GM18519 (cell line): Measurements from ENCODE around the gene ECE1.

Source experiments
- ATAC-seq: cut with Tn5 transposase; IDR thresholded peaks from one replicate; pipeline ENCODE4 v1.9.1; 2021; ENCODE audit warnings: mild to moderate bottlenecking, moderate library complexity; ENCODE audit not compliant: unreplicated experiment, low FRiP score

Gene ECE1

GRCh38 chr1:21257431-21258135 is 32.7 kb downstream of the ECE1 start:
- ATAC-seq = no peak

- no peak for ATAC-seq
Observed at GRCh38 chr1:21256776-21257175, 33.5 kb downstream of the ECE1 start.

GRCh38 chr1:21255943-21256320 is 34.3 kb downstream of the ECE1 start:
- ATAC-seq = no peak

- no peak for ATAC-seq
Observed at GRCh38 chr1:21255284-21255942, 34.9 kb downstream of the ECE1 start.

GRCh38 chr1:21254335-21254951 is 35.8 kb downstream of the ECE1 start:
- ATAC-seq = no peak

- no peak for ATAC-seq
Observed at GRCh38 chr1:21251773-21252471, 38.3 kb downstream of the ECE1 start.

GRCh38 chr1:21249940-21250493 is 40.2 kb downstream of the ECE1 start:
- ATAC-seq = no peak

GRCh38 chr1:21247892-21248715 is 42.2 kb downstream of the ECE1 start:
- ATAC-seq = no peak

GRCh38 chr1:21246905-21247642 is 43.2 kb downstream of the ECE1 start:
- no peak for ATAC-seq

- ATAC-seq = no peak
Observed at GRCh38 chr1:21245688-21246229, 44.5 kb downstream of the ECE1 start.

GRCh38 chr1:21244986-21245687 is 45.1 kb downstream of the ECE1 start:
- no peak for ATAC-seq

- no peak for ATAC-seq
Observed at GRCh38 chr1:21244154-21244553, 46.1 kb downstream of the ECE1 start.

- no peak for ATAC-seq
Observed at GRCh38 chr1:21242846-21243245, 47.4 kb downstream of the ECE1 start.

- no peak for ATAC-seq
Observed at GRCh38 chr1:21241771-21242581, 48.3 kb downstream of the ECE1 start.

- ATAC-seq = no peak
Observed at GRCh38 chr1:21240706-21241105, 49.6 kb downstream of the ECE1 start.

GRCh38 chr1:21239221-21239620 is 51.0 kb downstream of the ECE1 start:
- no peak for ATAC-seq

GRCh38 chr1:21238141-21238800 is 52.0 kb downstream of the ECE1 start:
- ATAC-seq = no peak
